H1 (cell line): ENCODE measurements around the gene HFE. TPM values are rescaled to one million over a fixed set of nuclear protein-coding genes. Genes with fewer than 3 reads are reported as not detected.

Experiments used
- CTCF ChIA-PET: fragments of 300-600 bp; sonication (Branson Sonifier 250); formaldehyde crosslinking; loops from one replicate; lab custom pipeline; 2021; ENCODE audit not compliant: partially characterized antibody; lab: Charles Lee
- POLR2A ChIA-PET: fragments of 300-600 bp; sonication (Branson Sonifier 250); formaldehyde crosslinking; loops from one replicate; lab custom pipeline; 2021; ENCODE audit warnings: inconsistent platforms; ENCODE audit not compliant: partially characterized antibody; lab: Charles Lee
- DNase-seq, 2 experiments: peaks; one replicate each; pipeline versions ENCODE4 v3.0.0 to v3.0.0-alpha.2; 2010 to 2022; ENCODE audit warnings: low spot score in 2 of 2, low read depth in 1 of 2, mixed read lengths in 1 of 2
- FAIRE-seq: peaks from 2 replicates; lab custom pipeline; 2011; peaks lifted over from hg19 to GRCh38; lab: Jason Lieb, UNC
- H2AFZ ChIP-seq: 2 replicates; pipeline ENCODE4 v1.8.1; 2012; ENCODE audit warnings: low read length, inconsistent platforms
- H2AK5ac ChIP-seq: 2 replicates; pipeline ENCODE4 v1.6.1; 2013; ENCODE audit warnings: low read depth, low read length
- H2BK120ac ChIP-seq: replicated peaks from 2 replicates; pipeline ENCODE3; 2013; ENCODE audit warnings: low read depth, low read length, inconsistent platforms
- H2BK12ac ChIP-seq: 2 replicates; pipeline ENCODE4 v1.6.1; 2013; ENCODE audit warnings: low read depth, low read length
- H2BK15ac ChIP-seq: 2 replicates; pipeline ENCODE4 v1.6.1; 2013; ENCODE audit warnings: low read length
- H2BK20ac ChIP-seq: 2 replicates; pipeline ENCODE4 v1.6.1; 2013; ENCODE audit warnings: low read length
- H2BK5ac ChIP-seq: 2 replicates; pipeline ENCODE4 v1.6.1; 2013; ENCODE audit warnings: low read depth, low read length
- H3K14ac ChIP-seq: 2 replicates; pipeline ENCODE4 v1.6.1; 2013; ENCODE audit warnings: inconsistent platforms; ENCODE audit not compliant: insufficient read length
- H3K18ac ChIP-seq: 2 replicates; pipeline ENCODE4 v1.6.1; 2013; ENCODE audit warnings: low read length; ENCODE audit errors: extremely low read depth
- H3K23ac ChIP-seq: 2 replicates; pipeline ENCODE4 v1.6.1; 2013; ENCODE audit warnings: inconsistent platforms; ENCODE audit not compliant: insufficient read length
- H3K23me2 ChIP-seq: 2 replicates; pipeline ENCODE4 v1.6.1; 2013; ENCODE audit warnings: low read depth, low read length
- H3K27ac ChIP-seq: 2 replicates; pipeline ENCODE4 v1.6.1; 2011; ENCODE audit warnings: low read depth, low read length, inconsistent platforms
- H3K27me3 ChIP-seq, 4 experiments: replicated peaks in 1 of 4; 1 replicate in 1 of 4; 2 replicates in 3 of 4; pipeline versions ENCODE4 v1.6.1 to v1.8.1; 2011 to 2013; ENCODE audit warnings: low read length in 3 of 4, mild to moderate bottlenecking in 3 of 4, inconsistent platforms in 2 of 4, mixed read lengths in 2 of 4, moderate library complexity in 1 of 4; ENCODE audit not compliant: control insufficient read depth in 3 of 4, insufficient read depth in 3 of 4; ENCODE audit errors: extremely low read depth in 1 of 4
- H3K36me3 ChIP-seq, 4 experiments: 2 replicates each; pipeline versions ENCODE4 v1.6.1 to v1.8.1; 2011 to 2013; ENCODE audit warnings: mild to moderate bottlenecking in 4 of 4, low read length in 3 of 4, moderate library complexity in 2 of 4, control low read depth in 1 of 4, inconsistent platforms in 1 of 4; ENCODE audit not compliant: insufficient read depth in 4 of 4, control insufficient read depth in 2 of 4
- H3K4ac ChIP-seq: replicated peaks from 2 replicates; pipeline ENCODE3; 2013; ENCODE audit warnings: low read length, low read depth, mixed read lengths, inconsistent platforms; ENCODE audit not compliant: insufficient read length
- H3K4me1 ChIP-seq, 4 experiments: replicated peaks in 1 of 4; 1 replicate in 1 of 4; 2 replicates in 3 of 4; pipeline versions ENCODE4 v1.6.1 to v1.8.1; 2011 to 2013; ENCODE audit warnings: low read length in 3 of 4, inconsistent platforms in 2 of 4, mixed read lengths in 1 of 4; ENCODE audit not compliant: insufficient read depth in 4 of 4, control insufficient read depth in 3 of 4
- H3K4me2 ChIP-seq, 2 experiments: 2 replicates each; pipeline versions ENCODE4 v1.6.1 to v1.8.1; 2011 to 2013; ENCODE audit warnings: low read depth in 2 of 2, low read length in 2 of 2, control low read depth in 1 of 2, inconsistent platforms in 1 of 2, mild to moderate bottlenecking in 1 of 2; ENCODE audit not compliant: insufficient read depth in 1 of 2
- H3K4me3 ChIP-seq, 4 experiments: fragments of 200-600, 300-600 bp in 1 of 4; sonication (generic), shearing (Covaris generic), sonication (Bioruptor Twin) in 1 of 4; 2 replicates each; pipeline versions ENCODE4 v1.5.1 to v1.8.1; 2011 to 2016; ENCODE audit warnings: low read length in 4 of 4, low read depth in 3 of 4, control low read depth in 2 of 4, inconsistent platforms in 2 of 4, mild to moderate bottlenecking in 2 of 4, mixed read lengths in 1 of 4, moderate library complexity in 1 of 4; ENCODE audit not compliant: insufficient read depth in 2 of 4; ENCODE audit errors: extremely low read depth in 1 of 4
- H3K56ac ChIP-seq: replicated peaks from 2 replicates; pipeline ENCODE3; 2013; ENCODE audit warnings: low read depth, mild to moderate bottlenecking, mixed read lengths, low read length, inconsistent platforms; ENCODE audit not compliant: insufficient read length
- H3K79me1 ChIP-seq: 2 replicates; pipeline ENCODE4 v1.6.1; 2013; ENCODE audit warnings: low read depth, low read length, control low read depth
- H3K79me2 ChIP-seq, 2 experiments: 2 replicates each; pipeline versions ENCODE4 v1.6.1 to v1.8.1; 2012 to 2013; ENCODE audit warnings: low read length in 2 of 2, mild to moderate bottlenecking in 2 of 2, inconsistent platforms in 1 of 2; ENCODE audit not compliant: insufficient read depth in 2 of 2, control insufficient read depth in 1 of 2
- H3K9ac ChIP-seq, 4 experiments: replicated peaks in 1 of 4; 1 replicate in 1 of 4; 2 replicates in 3 of 4; pipeline versions ENCODE4 v1.6.1 to v1.8.1; 2011 to 2013; ENCODE audit warnings: low read depth in 3 of 4, low read length in 3 of 4, control low read depth in 2 of 4, mild to moderate bottlenecking in 2 of 4, moderate library complexity in 2 of 4, inconsistent platforms in 1 of 4; ENCODE audit errors: extremely low read depth in 1 of 4
- H3K9me3 ChIP-seq, 2 experiments: 2 replicates each; pipeline versions ENCODE4 v1.6.1 to v1.8.1; 2012 to 2013; ENCODE audit warnings: mild to moderate bottlenecking in 2 of 2, moderate library complexity in 2 of 2, control low read depth in 1 of 2, inconsistent platforms in 1 of 2, low read depth in 1 of 2, low read length in 1 of 2, mixed read lengths in 1 of 2; ENCODE audit not compliant: insufficient read depth in 2 of 2
- H4K20me1 ChIP-seq, 2 experiments: replicated peaks in 1 of 2; 2 replicates each; pipeline versions ENCODE3 to v1.8.1; 2011 to 2013; ENCODE audit warnings: inconsistent platforms in 2 of 2, low read length in 2 of 2, mild to moderate bottlenecking in 1 of 2; ENCODE audit not compliant: insufficient read depth in 2 of 2, control insufficient read depth in 1 of 2
- H4K5ac ChIP-seq: 2 replicates; pipeline ENCODE4 v1.6.1; 2013; ENCODE audit warnings: low read length, low read depth, mixed read lengths, inconsistent platforms; ENCODE audit not compliant: insufficient read length
- H4K8ac ChIP-seq: 2 replicates; pipeline ENCODE4 v1.8.0; 2013; ENCODE audit warnings: mild to moderate bottlenecking, moderate library complexity, low read length, inconsistent platforms; ENCODE audit not compliant: insufficient read depth; ENCODE audit errors: extremely low read depth
- H4K91ac ChIP-seq: replicated peaks from 2 replicates; pipeline ENCODE3; 2013; ENCODE audit warnings: low read length, mixed read lengths, inconsistent platforms; ENCODE audit not compliant: insufficient read length
- BCL11A ChIP-seq, 2 experiments: IDR thresholded peaks; one replicate each; pipeline ENCODE4 v1.6.1; 2011; ENCODE audit warnings: low read depth in 2 of 2, low read length in 2 of 2, mild to moderate bottlenecking in 2 of 2
- CBX5 ChIP-seq: fragments of 300-800, 300-1000 bp; sonication (generic); IDR thresholded peaks from 2 replicates; pipeline ENCODE4 v1.7.1; 2016; ENCODE audit warnings: antibody characterized with exemption, low read length, low read depth
- FOSL1 ChIP-seq: IDR thresholded peaks from 2 replicates; pipeline ENCODE4 v1.6.1; 2011; ENCODE audit warnings: mild to moderate bottlenecking, low read depth, low read length, moderate library complexity; ENCODE audit not compliant: insufficient read depth
- SIRT6 ChIP-seq: IDR thresholded peaks from one replicate; pipeline ENCODE4 v1.7.1; 2012; ENCODE audit warnings: low read length, inconsistent platforms
- SP1 ChIP-seq: IDR thresholded peaks from 2 replicates; pipeline ENCODE4 v1.6.1; 2011; ENCODE audit warnings: low read depth, low read length
- TAF1 ChIP-seq: IDR thresholded peaks from 2 replicates; pipeline ENCODE4 v1.6.1; 2011; ENCODE audit warnings: mild to moderate bottlenecking, low read depth, low read length
- TCF12 ChIP-seq: IDR thresholded peaks from 2 replicates; pipeline ENCODE4 v1.6.1; 2011; ENCODE audit warnings: low read depth, mild to moderate bottlenecking, low read length
- WGBS, 2 experiments: shearing (Covaris generic) in 1 of 2; methylation state at CpG; one replicate each; pipeline versions ENCODE4 v1.1.6 to v1.1.7; 2013 to 2015; ENCODE audit warnings: low lambda C conversion rate in 2 of 2, mixed read lengths in 2 of 2, inconsistent platforms in 1 of 2, low coverage in 1 of 2, missing lambda C conversion rate in 1 of 2; ENCODE audit not compliant: insufficient replicate concordance in 2 of 2, insufficient coverage in 1 of 2, insufficient read length in 1 of 2; ENCODE audit errors: extremely low coverage in 1 of 2, missing lambda C conversion rate in 1 of 2; 5-methylcytosine and 5-hydroxymethylcytosine counted together
- polyA plus RNA-seq, 7 experiments: library from polyadenylated mRNA; depleted of rRNA in 3 of 7; stranded (reverse) in 5 of 7; unstranded in 2 of 7; fragments of >200 nt in 5 of 7; fragments of 200-250 nt in 2 of 7; gene quantifications; 1 replicate in 5 of 7; 2 replicates in 1 of 7; 4 replicates in 1 of 7; pipeline versions ENCODE4 v1.2.1 to v1.2.3, GENCODE V29; 2011 to 2013; ENCODE audit warnings: missing spikeins in 2 of 7, mixed read lengths in 2 of 7
- total RNA-seq: library from RNA; stranded (reverse); fragmentation: NEBNext Ultra II Directional; extraction: Animal tissue kit (Norgen Biotek cat#: 25700); gene quantifications from 2 replicates; pipeline ENCODE4 v1.2.1, GENCODE V29; 2021

HFE gene
- total and polyA plus RNA-seq, 2 of the 8 experiments (the other 6 are each of a cell fraction or from before 2014, with no cell fraction given) = 1.6 to 2.0 TPM

DNA sequence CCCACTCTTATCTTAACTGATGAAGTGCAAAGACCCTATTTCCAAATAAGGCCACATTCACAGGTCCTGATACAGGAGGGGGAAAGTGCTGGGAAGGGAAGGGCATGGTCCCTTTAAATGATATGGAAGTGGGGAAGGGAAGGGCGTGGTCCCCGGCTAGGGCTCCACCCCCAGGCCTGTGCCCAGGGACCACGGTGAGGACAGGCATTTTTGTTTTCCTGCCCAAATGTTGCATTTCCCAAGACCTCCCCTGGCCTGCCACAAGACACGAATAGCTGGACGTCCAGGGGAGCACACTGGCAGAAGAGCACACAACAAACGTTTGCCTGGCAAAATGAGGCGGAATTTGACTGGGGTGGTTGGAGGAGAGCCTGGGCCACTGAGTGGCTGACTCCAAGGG, 16.1 kb upstream of the HFE start:
- POLR2A ChIA-PET = interaction anchor here (0.8 to 3.0 kb wide), 10 partner anchors 10 to 85 kb away, joined by 3 to 14 read pairs (median 4); partner anchors contain the start of gene HFE
- no peak for FAIRE-seq

More for the DNA sequence above, 16.1 kb upstream of the HFE start:
- Histone ChIP-seq H3K36me3 (no peaks in the 10 kb centered on the region), H4K8ac (no peak overlapping the region), H3K4ac (no peak overlapping the region), H3K4me3 (no peak overlapping the region), H2BK20ac (peak overlapping the region; percentile 16; the same call in 1 of the 2 replicates), H3K79me1 (no peaks in the 10 kb centered on the region), H3K18ac (0 out of 2 replicates have a peak overlapping the region, but pooled peaks have one; percentile 62), H3K23me2 (no peaks in the 10 kb centered on the region), H3K23ac (no peak overlapping the region), H3K56ac (no peak overlapping the region), H3K14ac (no peak overlapping the region), H2BK5ac (no peak overlapping the region), H4K91ac (no peak overlapping the region), H4K5ac (no peak overlapping the region), H4K20me1 (no peaks in the 10 kb centered on the region), H3K4me2 (peak overlapping the region in 1 of 2 experiments; percentile 30; a peak in 1 of 4 replicates), H3K79me2 (no peaks in the 10 kb centered on the region), H3K9ac (no peak overlapping the region), H3K9me3 (no peaks in the 10 kb centered on the region), H3K4me1 (peaks cover 0 to 3% (median 0%) of the 10 kb centered on the region in 4 experiments; a peak in 2 of 7 replicates), H3K27ac (no peak overlapping the region), H2AFZ (peak overlapping the region; percentile 93; the same call in 1 of the 2 replicates), H2BK15ac (0 out of 2 replicates have a peak overlapping the region, but pooled peaks have one; percentile 61), H2BK120ac (no peak overlapping the region), H2AK5ac (no peak overlapping the region), H2BK12ac (no peak overlapping the region), H3K27me3 (no peaks in the 10 kb centered on the region)
- no peak for DNase-seq
- CTCF ChIA-PET = interaction anchor here (4.0 to 18.5 kb wide), 2 partner anchors 11 to 22 kb away, joined by 13 to 481 read pairs; partner anchors contain the start of gene HFE
- 63% methylated on average over 7 of the region's 7 CpGs; no CpG with 5 or more reads in 1 of the 2 experiments for WGBS, 2 experiments
- TF ChIP-seq CBX5 = no peak
- no peak for TF ChIP-seq FOSL1
- TF ChIP-seq SP1 = no peak
- TF ChIP-seq TAF1 = no peak
- no peak for TF ChIP-seq BCL11A (IDR thresholded peaks at IDR 0.05; ENCODE audit: low read depth in 2 of 2, low read length in 2 of 2)
- TF ChIP-seq SIRT6 = no peak
- TF ChIP-seq TCF12 = no peak
